Measurements from ENCODE around the gene PEF1.

Gene PEF1

GRCh38 chr1:31655104-31655503 is 10.4 kb upstream of the PEF1 start:
- no peak for DNase-seq (ENCODE audit: low read depth in 2 of 2, low spot score in 1 of 2)

- DNase-seq (ENCODE audit: low read depth in 2 of 2, low spot score in 1 of 2) = no peak
Observed at GRCh38 chr1:31654474-31654776, 9.7 kb upstream of the PEF1 start.

GRCh38 chr1:31653717-31654473 is 9.2 kb upstream of the PEF1 start:
- DNase-seq (ENCODE audit: low read depth in 2 of 2, low spot score in 1 of 2) = no peak

- DNase-seq (ENCODE audit: low read depth in 2 of 2, low spot score in 1 of 2) = no peak
Observed at GRCh38 chr1:31652891-31653499, 8.3 kb upstream of the PEF1 start.

GRCh38 chr1:31651766-31652165 is 7.1 kb upstream of the PEF1 start:
- DNase-seq (ENCODE audit: low read depth in 2 of 2, low spot score in 1 of 2) = no peak

GRCh38 chr1:31651089-31651420 is 6.4 kb upstream of the PEF1 start:
- DNase-seq (ENCODE audit: low read depth in 2 of 2, low spot score in 1 of 2) = no peak

- no peak for DNase-seq (ENCODE audit: low read depth in 2 of 2, low spot score in 1 of 2)
Observed at GRCh38 chr1:31650161-31651088, 5.7 kb upstream of the PEF1 start.

- DNase-seq (ENCODE audit: low read depth in 2 of 2, low spot score in 1 of 2) = no peak
Observed at GRCh38 chr1:31648641-31649357, 4.1 kb upstream of the PEF1 start.

- DNase-seq (ENCODE audit: low read depth in 2 of 2, low spot score in 1 of 2) = no peak
Observed at GRCh38 chr1:31648190-31648589, 3.5 kb upstream of the PEF1 start.

- no peak for DNase-seq (ENCODE audit: low read depth in 2 of 2, low spot score in 1 of 2)
Observed at GRCh38 chr1:31647106-31647505, 2.4 kb upstream of the PEF1 start.

- DNase-seq (ENCODE audit: low read depth in 2 of 2, low spot score in 1 of 2) = no peak
Observed at GRCh38 chr1:31646259-31646960, 1.7 kb upstream of the PEF1 start.

GRCh38 chr1:31645274-31645568 is 545 bp upstream of the PEF1 start:
- DNase-seq (ENCODE audit: low read depth in 2 of 2, low spot score in 1 of 2) = no peak

GRCh38 chr1:31643976-31644559 is 608 bp downstream of the PEF1 start:
- no peak for DNase-seq (ENCODE audit: low read depth in 2 of 2, low spot score in 1 of 2)

GRCh38 chr1:31642897-31643296 is 1.8 kb downstream of the PEF1 start:
- no peak for DNase-seq (ENCODE audit: low read depth in 2 of 2, low spot score in 1 of 2)

GRCh38 chr1:31642366-31642765 is 2.3 kb downstream of the PEF1 start:
- DNase-seq (ENCODE audit: low read depth in 2 of 2, low spot score in 1 of 2) = no peak

- no peak for DNase-seq (ENCODE audit: low read depth in 2 of 2, low spot score in 1 of 2)
Observed at GRCh38 chr1:31640964-31641363, 3.7 kb downstream of the PEF1 start.

GRCh38 chr1:31640179-31640578 is 4.5 kb downstream of the PEF1 start:
- no peak for DNase-seq (ENCODE audit: low read depth in 2 of 2, low spot score in 1 of 2)

- no peak for DNase-seq (ENCODE audit: low read depth in 2 of 2, low spot score in 1 of 2)
Observed at GRCh38 chr1:31639543-31639942, 5.1 kb downstream of the PEF1 start.

- no peak for DNase-seq (ENCODE audit: low read depth in 2 of 2, low spot score in 1 of 2)
Observed at GRCh38 chr1:31637915-31638673, 6.6 kb downstream of the PEF1 start.

- DNase-seq (ENCODE audit: low read depth in 2 of 2, low spot score in 1 of 2) = no peak
Observed at GRCh38 chr1:31633117-31633516, 11.6 kb downstream of the PEF1 start.

All from stimulated activated CD8-positive, alpha-beta memory T cell treated with anti-CD3 and anti-CD28 coated beads, Interleukin-4, amount 100 ng/mL, for 1 hour (primary cell).